Measurements from ENCODE around the gene MICAL3. TPM values are rescaled to one million over a fixed set of nuclear protein-coding genes. Genes with fewer than 3 reads are reported as not detected.

Gene MICAL3
- polyA plus RNA-seq, 1 donor from 2014 or later = 28.1 TPM

DNA sequence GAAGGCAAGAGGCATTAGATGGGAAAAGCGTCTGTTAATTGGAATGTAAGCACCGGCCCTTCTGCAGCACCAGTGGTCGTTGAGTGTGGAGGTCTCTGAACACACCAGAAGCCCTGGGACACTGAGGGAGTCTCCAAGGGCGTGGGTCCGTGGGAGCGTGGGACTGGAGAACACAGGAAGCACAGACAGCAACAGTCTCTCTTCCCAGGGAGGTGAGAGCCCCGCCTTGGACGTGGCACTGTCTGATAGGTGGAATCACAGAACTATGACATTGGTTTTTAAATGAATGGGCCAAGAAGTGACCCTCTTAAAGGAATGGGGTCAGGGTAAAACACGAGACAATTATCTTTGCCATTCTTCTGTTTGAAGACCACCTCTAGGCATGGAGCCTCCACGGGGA, 221.9 kb downstream of the MICAL3 start:
- H3K9ac ChIP-seq (ENCODE audit: low read length) = no peak overlapping the region
- H3F3A ChIP-seq (ENCODE audit: insufficient read depth, low read length, poor library complexity, severe bottlenecking) = no peaks in the 10 kb centered on the region
- no peaks in the 10 kb centered on the region for H3K79me2 ChIP-seq (replicated peaks; ENCODE audit: insufficient read depth, low read length)
- H4K20me1 ChIP-seq (ENCODE audit: insufficient read depth) = no peaks in the 10 kb centered on the region
- TF ChIP-seq, protein P1, sequence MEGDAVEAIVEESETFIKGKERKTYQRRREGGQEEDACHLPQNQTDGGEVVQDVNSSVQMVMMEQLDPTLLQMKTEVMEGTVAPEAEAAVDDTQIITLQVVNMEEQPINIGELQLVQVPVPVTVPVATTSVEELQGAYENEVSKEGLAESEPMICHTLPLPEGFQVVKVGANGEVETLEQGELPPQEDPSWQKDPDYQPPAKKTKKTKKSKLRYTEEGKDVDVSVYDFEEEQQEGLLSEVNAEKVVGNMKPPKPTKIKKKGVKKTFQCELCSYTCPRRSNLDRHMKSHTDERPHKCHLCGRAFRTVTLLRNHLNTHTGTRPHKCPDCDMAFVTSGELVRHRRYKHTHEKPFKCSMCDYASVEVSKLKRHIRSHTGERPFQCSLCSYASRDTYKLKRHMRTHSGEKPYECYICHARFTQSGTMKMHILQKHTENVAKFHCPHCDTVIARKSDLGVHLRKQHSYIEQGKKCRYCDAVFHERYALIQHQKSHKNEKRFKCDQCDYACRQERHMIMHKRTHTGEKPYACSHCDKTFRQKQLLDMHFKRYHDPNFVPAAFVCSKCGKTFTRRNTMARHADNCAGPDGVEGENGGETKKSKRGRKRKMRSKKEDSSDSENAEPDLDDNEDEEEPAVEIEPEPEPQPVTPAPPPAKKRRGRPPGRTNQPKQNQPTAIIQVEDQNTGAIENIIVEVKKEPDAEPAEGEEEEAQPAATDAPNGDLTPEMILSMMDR (IDR thresholded peaks at IDR 0.05; ENCODE audit: poor library complexity, severe bottlenecking) = no peak
- TF ChIP-seq RAD21 (conservative IDR thresholded peaks at IDR 0.05) = no peak
- no peak for TF ChIP-seq EP300 (conservative IDR thresholded peaks at IDR 0.05; ENCODE audit: poor library complexity, severe bottlenecking)
- TF ChIP-seq TAF1 (IDR thresholded peaks at IDR 0.05; ENCODE audit: low read depth) = no peak
- TF ChIP-seq EZH2 (IDR thresholded peaks at IDR 0.05; ENCODE audit: borderline replicate concordance, insufficient read depth, low read length, poor library complexity, severe bottlenecking) = no peak
- TF ChIP-seq, protein P2, sequence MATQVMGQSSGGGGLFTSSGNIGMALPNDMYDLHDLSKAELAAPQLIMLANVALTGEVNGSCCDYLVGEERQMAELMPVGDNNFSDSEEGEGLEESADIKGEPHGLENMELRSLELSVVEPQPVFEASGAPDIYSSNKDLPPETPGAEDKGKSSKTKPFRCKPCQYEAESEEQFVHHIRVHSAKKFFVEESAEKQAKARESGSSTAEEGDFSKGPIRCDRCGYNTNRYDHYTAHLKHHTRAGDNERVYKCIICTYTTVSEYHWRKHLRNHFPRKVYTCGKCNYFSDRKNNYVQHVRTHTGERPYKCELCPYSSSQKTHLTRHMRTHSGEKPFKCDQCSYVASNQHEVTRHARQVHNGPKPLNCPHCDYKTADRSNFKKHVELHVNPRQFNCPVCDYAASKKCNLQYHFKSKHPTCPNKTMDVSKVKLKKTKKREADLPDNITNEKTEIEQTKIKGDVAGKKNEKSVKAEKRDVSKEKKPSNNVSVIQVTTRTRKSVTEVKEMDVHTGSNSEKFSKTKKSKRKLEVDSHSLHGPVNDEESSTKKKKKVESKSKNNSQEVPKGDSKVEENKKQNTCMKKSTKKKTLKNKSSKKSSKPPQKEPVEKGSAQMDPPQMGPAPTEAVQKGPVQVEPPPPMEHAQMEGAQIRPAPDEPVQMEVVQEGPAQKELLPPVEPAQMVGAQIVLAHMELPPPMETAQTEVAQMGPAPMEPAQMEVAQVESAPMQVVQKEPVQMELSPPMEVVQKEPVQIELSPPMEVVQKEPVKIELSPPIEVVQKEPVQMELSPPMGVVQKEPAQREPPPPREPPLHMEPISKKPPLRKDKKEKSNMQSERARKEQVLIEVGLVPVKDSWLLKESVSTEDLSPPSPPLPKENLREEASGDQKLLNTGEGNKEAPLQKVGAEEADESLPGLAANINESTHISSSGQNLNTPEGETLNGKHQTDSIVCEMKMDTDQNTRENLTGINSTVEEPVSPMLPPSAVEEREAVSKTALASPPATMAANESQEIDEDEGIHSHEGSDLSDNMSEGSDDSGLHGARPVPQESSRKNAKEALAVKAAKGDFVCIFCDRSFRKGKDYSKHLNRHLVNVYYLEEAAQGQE (IDR thresholded peaks at IDR 0.05; ENCODE audit: borderline replicate concordance) = no peak
- no peak overlapping the region for H2AFZ ChIP-seq (ENCODE audit: low read depth, low read length)
- no peaks in the 10 kb centered on the region for H3K36me3 ChIP-seq (ENCODE audit: insufficient read depth, low read length)
- no peaks in the 10 kb centered on the region for H3K9me2 ChIP-seq (ENCODE audit: insufficient read depth, low read length)
- no peak overlapping the region for H3K27ac ChIP-seq (ENCODE audit: low read length)
- H3K9me3 ChIP-seq (ENCODE audit: low read length) = no peaks in the 10 kb centered on the region
- no peak overlapping the region for H3K4me2 ChIP-seq (ENCODE audit: low read length)
- H3K4me3 ChIP-seq (ENCODE audit: low read length) = no peak overlapping the region
- no peaks in the 10 kb centered on the region for H3K27me3 ChIP-seq (ENCODE audit: insufficient read depth, low read depth, low read length)

DNA sequence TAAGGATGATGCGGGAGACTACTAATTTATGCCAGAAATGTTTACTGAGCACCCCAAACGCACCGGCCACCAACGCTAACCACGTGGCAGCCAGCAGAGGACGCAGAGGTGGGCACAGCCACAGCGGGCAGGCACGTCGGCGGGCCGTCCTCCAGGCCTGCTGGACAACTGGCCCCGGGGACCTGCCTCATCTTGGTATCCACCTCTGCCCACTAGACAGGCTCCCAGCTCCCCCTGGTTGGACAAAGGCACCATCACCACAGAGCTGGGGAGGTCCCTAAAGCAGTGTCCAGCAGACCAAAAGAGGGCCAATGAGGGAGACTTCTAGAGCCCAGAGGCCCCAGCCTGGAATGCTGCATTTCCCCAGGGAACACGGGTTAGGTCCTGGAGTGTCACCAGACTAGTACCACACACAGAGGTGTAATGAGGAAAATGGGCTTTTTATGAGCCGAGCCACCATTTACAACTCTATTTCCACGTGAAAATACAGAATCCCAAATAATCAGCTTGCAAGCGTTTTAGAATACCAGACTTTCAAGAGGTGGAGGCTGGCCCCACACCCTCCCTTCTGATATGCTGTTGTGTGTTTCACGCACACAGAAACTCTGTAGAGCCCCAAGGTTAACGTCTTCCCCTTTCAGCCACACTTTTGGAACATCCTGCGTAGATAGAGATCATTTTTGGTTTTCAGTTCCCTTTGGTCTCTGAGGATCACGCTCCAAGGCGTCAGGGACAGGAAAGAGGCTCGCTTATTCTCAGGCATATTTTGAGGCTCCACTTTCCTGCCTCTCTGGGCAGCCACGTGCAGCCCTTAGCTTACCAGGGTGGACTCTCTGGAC, 226.4 kb downstream of the MICAL3 start:
- no peak overlapping the region for H3K4me2 ChIP-seq (ENCODE audit: low read length)
- H3K27me3 ChIP-seq (ENCODE audit: insufficient read depth, low read depth, low read length) = no peaks in the 10 kb centered on the region
- no peaks in the 10 kb centered on the region for H3K36me3 ChIP-seq (ENCODE audit: insufficient read depth, low read length)
- H3K9me3 ChIP-seq (ENCODE audit: low read length) = no peaks in the 10 kb centered on the region
- no peak overlapping the region for H3K27ac ChIP-seq (ENCODE audit: low read length)
- no peak overlapping the region for H3K9ac ChIP-seq (ENCODE audit: low read length)
- no peaks in the 10 kb centered on the region for H3K9me2 ChIP-seq (ENCODE audit: insufficient read depth, low read length)
- H3K79me2 ChIP-seq (replicated peaks; ENCODE audit: insufficient read depth, low read length) = no peaks in the 10 kb centered on the region
- no peaks in the 10 kb centered on the region for H4K20me1 ChIP-seq (ENCODE audit: insufficient read depth)
- TF ChIP-seq POLR2AphosphoS5 (IDR thresholded peaks at IDR 0.05) (no peak), EZH2 (IDR thresholded peaks at IDR 0.05; ENCODE audit: borderline replicate concordance, insufficient read depth, low read length, poor library complexity, severe bottlenecking) (no peak), MXI1 (conservative IDR thresholded peaks at IDR 0.05; ENCODE audit: poor library complexity, severe bottlenecking) (no peak), RAD21 (conservative IDR thresholded peaks at IDR 0.05) (no peak), SMC3 (conservative IDR thresholded peaks at IDR 0.05; ENCODE audit: poor library complexity) (no peak), EP300 (conservative IDR thresholded peaks at IDR 0.05; ENCODE audit: poor library complexity, severe bottlenecking) (no peak), TAF1 (IDR thresholded peaks at IDR 0.05; ENCODE audit: low read depth) (no peak)
- TF ChIP-seq, protein P1 (IDR thresholded peaks at IDR 0.05; ENCODE audit: poor library complexity, severe bottlenecking) = no peak
- TF ChIP-seq, protein P2 (IDR thresholded peaks at IDR 0.05; ENCODE audit: borderline replicate concordance) = no peak
- H2AFZ ChIP-seq (ENCODE audit: low read depth, low read length) = no peak overlapping the region
- H3F3A ChIP-seq (ENCODE audit: insufficient read depth, low read length, poor library complexity, severe bottlenecking) = no peaks in the 10 kb centered on the region
- no peak overlapping the region for H3K4me3 ChIP-seq (ENCODE audit: low read length)

Measured in neural cell (in vitro differentiated cells).